Body of pancreas (tissue), 4 donors: ENCODE data around the gene CFAP54.

Experiments
- POLR2A ChIP-seq, 3 donors: fragments of 450-650 bp; IDR thresholded peaks; one replicate each; pipeline ENCODE4 v1.6.1; 2016; ENCODE audit warnings: antibody characterized with exemption in 3 of 3, mild to moderate bottlenecking in 2 of 3
- TF ChIP-seq, protein P1 (sequence below), 7 experiments: fragments of 450-650 bp in 4 of 7; fragments of 200-600 bp in 3 of 7; sonication (generic) in 3 of 7; IDR thresholded peaks; one replicate each; pipeline ENCODE4 v1.5.1; 2016 to 2019; ENCODE audit warnings: antibody characterized with exemption in 7 of 7

GRCh38 chr12:96701856-96702255 lies 212.5 kb downstream of the CFAP54 start:
- TF ChIP-seq, protein P1, sequence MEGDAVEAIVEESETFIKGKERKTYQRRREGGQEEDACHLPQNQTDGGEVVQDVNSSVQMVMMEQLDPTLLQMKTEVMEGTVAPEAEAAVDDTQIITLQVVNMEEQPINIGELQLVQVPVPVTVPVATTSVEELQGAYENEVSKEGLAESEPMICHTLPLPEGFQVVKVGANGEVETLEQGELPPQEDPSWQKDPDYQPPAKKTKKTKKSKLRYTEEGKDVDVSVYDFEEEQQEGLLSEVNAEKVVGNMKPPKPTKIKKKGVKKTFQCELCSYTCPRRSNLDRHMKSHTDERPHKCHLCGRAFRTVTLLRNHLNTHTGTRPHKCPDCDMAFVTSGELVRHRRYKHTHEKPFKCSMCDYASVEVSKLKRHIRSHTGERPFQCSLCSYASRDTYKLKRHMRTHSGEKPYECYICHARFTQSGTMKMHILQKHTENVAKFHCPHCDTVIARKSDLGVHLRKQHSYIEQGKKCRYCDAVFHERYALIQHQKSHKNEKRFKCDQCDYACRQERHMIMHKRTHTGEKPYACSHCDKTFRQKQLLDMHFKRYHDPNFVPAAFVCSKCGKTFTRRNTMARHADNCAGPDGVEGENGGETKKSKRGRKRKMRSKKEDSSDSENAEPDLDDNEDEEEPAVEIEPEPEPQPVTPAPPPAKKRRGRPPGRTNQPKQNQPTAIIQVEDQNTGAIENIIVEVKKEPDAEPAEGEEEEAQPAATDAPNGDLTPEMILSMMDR (IDR thresholded peaks at IDR 0.05): no peak
- no peak for TF ChIP-seq POLR2A (IDR thresholded peaks at IDR 0.05)
